Prostate gland (tissue), 2 donors: ENCODE data around the gene MYBPH.

ENCODE experiments used
- CTCF ChIP-seq, 4 experiments: fragments of 200-600 bp in 2 of 4; fragments of 450-650 bp in 2 of 4; sonication (generic) in 2 of 4; IDR thresholded peaks; 1 replicate in 3 of 4; 2 replicates in 1 of 4; pipeline ENCODE4 v1.5.1; 2016 to 2019; ENCODE audit warnings: antibody characterized with exemption in 4 of 4, mild to moderate bottlenecking in 2 of 4, moderate library complexity in 2 of 4
- POLR2AphosphoS5 ChIP-seq: sonication (generic); formaldehyde crosslinking; IDR thresholded peaks from one replicate; pipeline ENCODE4 v1.6.1; 2017; ENCODE audit warnings: antibody characterized with exemption

- TF ChIP-seq POLR2AphosphoS5 (no peak), CTCF (IDR thresholded peaks at IDR 0.05) (peak in 1 of 4 experiments; percentile 24)
Measured at GRCh38 chr1:203148127-203148526, 27.5 kb downstream of the MYBPH start.
